AG09319 (cell line): ENCODE data around the gene GGACT.

Source experiments
- DNase-seq: peaks from one replicate; pipeline ENCODE4 v3.0.0-alpha.2; 2010; ENCODE audit warnings: low read depth; ENCODE audit errors: extremely low read depth
- CTCF ChIP-seq: IDR thresholded peaks from 2 replicates; pipeline ENCODE4 v1.5.1; 2011; ENCODE audit warnings: low read depth, mild to moderate bottlenecking, inconsistent platforms, low read length, moderate library complexity

GGACT gene

DNA sequence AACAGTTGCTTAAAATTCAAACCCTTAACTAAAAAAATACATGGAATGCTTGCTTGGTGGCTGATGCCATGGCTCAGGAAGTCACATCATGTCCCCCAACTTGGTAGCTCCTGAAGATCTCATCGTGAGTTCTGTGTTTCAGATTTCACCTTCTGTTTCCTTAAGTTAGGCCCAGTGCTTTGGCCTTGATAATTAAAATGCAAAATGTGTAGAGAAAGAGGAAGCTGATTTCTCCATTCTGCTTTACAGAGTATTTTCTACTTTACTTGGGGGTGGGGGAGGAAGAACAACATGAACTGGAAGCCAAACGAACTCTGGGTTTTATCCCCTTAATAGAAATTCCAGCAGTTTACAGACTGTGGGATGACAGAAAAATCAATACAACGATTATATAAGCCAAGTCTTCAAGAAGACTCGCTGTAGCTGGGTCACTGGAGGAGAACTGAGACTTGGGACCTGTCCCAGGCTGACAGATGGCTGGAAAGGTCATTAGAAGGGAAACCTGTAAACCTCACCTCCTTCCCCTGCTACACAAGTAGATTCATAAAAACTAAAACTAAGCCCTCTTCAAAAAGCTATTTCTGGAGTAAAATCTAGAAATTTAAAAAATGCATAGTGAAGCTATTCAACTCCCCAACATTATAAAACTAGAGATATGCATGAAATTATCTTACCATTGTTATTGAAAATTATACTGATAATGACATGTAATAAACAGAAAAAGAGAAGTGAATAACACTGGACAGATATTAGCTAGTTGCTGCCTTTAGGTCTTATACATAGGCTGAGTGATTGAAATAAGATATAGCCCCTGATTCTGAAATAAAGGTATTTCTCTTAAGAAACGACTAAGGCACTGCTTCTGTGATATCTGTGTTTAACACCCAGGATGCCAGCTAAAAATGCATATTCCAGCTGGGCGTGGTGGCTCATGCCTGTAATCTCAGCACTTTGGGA is 22.1 kb upstream of the GGACT start:
- no peak for DNase-seq

GRCh38 chr13:100608906-100609305 is 20.3 kb upstream of the GGACT start:
- no peak for DNase-seq
- no peak for TF ChIP-seq CTCF

More for the DNA sequence above, 22.1 kb upstream of the GGACT start:
- TF ChIP-seq CTCF = no peak

GRCh38 chr13:100608489-100608888 is 19.9 kb upstream of the GGACT start:
- DNase-seq = no peak
- no peak for TF ChIP-seq CTCF

DNA sequence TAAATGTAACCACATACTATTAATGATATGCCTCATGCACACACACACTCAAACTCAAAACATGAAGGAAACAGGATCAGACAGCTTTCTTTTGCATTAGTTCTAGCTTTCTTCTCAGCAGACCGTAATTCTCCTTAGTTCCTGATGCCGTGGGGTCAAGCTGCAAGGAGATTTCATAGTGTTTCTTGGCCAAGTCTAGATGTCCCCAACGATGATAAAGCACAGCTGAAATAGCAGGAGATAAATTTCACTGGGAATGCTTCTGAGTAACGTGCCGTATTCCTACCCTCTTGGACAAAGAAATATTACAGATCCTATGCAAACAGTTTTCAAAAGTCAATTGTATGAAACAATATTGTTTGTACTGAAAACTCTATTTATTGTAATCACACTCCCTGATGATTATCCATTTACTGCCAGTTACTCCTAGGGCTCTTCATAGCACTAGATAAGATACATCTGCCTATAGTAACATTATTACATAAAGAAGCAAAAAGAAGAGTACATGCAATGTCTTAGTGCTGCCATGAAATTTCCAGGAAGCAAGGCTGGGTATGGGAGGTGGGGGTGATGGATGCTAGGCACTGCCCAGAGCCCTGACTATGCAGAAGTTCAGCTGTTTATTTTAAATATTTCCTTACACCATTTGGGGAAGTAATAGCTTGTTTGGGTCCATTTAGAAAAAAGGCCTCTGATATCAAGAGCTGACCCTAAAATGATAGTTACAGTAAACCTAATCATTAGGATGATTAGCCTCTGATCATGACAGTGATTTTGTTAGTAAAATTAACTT is 16.5 kb upstream of the GGACT start:
- TF ChIP-seq CTCF = no peak
- no peak for DNase-seq

GRCh38 chr13:100602493-100603111 is 14.0 kb upstream of the GGACT start:
- no peak for DNase-seq
- no peak for TF ChIP-seq CTCF

DNA sequence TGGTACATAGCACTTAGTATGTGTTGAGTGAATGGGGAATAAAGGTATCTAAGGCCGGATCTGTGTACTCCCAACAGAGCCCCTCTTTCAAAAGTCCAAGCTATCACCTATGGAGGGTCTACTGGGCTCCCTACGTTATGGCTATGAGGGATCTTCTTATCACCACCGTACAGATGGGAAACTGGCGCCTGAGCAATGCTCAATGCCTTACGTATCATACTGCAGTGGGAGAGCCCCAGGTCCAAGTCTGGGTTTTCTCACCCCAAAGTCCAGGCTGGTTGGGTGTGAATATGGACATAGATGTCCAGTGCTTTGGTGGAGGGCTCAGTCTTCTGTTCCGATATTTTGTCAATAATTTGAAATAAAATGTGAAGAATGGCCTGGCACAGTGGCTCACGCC is 13.1 kb upstream of the GGACT start:
- no peak for DNase-seq
- no peak for TF ChIP-seq CTCF
